Head of caudate nucleus (tissue), 42 donors: ENCODE results near the gene LY9.
A peak's percentile ranks its signal among the peaks of the same experiment; 100 is the strongest.

Experiments used
- DNase-seq, 42 donors: peaks; one replicate each; pipeline versions ENCODE4 v3.0.0 to v3.0.0-alpha.2; 2020 to 2021; ENCODE audit warnings: mixed read lengths in 7 of 42
- intact Hi-C: fragments of 100-400 bp; cut with DNase I; formaldehyde crosslinking; loops from one replicate; pipeline ENCODE4 v1.15.0; 2022

Gene LY9

GRCh38 chr1:160797271-160797709 lies 1.3 kb downstream of the LY9 start:
- intact Hi-C loops, result no loop called here
- no peak for DNase-seq

- DNase-seq, result no peak
- intact Hi-C loops, result no loop called here
Measured at GRCh38 chr1:160797861-160798273, 1.9 kb downstream of the LY9 start.

DNA sequence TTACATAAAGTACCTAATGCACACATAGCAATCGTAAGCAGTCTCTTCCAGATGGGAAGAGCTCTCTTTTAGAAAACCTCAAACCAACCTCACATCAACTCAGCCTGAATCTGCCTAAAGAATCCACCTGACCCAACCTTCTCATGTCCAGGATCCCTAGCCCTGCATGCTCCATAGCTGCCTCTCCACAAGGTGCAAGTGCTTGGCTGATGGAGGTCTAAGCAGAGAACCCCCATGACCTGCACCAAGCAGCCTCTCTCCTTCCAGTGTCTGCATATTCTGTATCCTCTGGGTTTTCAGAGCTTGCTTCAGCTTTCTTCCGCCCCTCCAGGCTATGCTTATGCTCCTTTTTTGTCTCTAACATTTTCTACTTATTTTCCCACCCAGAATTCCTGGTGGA lies 2.5 kb downstream of the LY9 start:
- DNase-seq, result no peak
- intact Hi-C loops, result no loop called here

DNA sequence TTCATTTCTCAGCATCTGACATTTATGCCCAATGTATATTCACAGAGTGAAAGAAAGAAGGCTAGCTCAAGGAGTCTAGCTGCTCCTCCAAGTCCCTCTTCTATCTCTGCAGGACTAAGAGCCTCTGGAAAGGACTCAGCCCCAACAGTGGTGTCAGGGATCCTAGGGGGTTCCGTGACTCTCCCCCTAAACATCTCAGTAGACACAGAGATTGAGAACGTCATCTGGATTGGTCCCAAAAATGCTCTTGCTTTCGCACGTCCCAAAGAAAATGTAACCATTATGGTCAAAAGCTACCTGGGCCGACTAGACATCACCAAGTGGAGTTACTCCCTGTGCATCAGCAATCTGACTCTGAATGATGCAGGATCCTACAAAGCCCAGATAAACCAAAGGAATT lies 3.7 kb downstream of the LY9 start:
- intact Hi-C loops, result no loop called here
- DNase-seq, result no peak

GRCh38 chr1:160800142-160800541 lies 4.2 kb downstream of the LY9 start:
- DNase-seq, result no peak
- intact Hi-C loops, result no loop called here

GRCh38 chr1:160800645-160801408 lies 4.9 kb downstream of the LY9 start:
- DNase-seq, result no peak

GRCh38 chr1:160801836-160802580 lies 6.0 kb downstream of the LY9 start:
- intact Hi-C loops, result no loop called here
- DNase-seq, result no peak

More at GRCh38 chr1:160800645-160801408, 4.9 kb downstream of the LY9 start:
- intact Hi-C loops, result no loop called here

DNA sequence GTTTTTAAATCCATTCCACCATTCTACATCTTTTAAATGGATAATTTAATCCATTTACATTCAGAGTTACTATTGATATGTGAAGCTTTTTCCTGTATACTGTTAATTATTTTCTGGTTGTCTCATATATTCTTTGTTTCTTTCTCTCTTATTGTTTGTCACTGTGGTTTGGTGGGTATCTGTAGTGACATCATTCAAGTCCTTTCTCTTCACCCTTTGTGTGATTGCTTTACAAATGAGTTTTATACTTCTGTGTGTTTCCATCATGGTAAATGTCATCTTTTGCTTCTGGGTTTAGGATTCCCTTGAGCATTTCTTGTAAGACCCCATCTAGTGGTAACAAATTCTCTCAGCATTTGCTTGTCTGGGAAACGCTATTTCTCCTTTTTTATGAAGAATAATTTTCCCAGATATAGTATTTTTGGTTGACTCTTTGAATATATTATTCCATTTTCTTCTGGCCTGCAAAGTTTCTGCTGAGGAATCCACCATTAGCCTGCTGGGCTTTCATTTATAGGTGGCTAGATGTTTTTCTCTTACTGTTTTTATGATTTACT lies 10.2 kb downstream of the LY9 start:
- intact Hi-C loops, result no loop called here
- no peak for DNase-seq

DNA sequence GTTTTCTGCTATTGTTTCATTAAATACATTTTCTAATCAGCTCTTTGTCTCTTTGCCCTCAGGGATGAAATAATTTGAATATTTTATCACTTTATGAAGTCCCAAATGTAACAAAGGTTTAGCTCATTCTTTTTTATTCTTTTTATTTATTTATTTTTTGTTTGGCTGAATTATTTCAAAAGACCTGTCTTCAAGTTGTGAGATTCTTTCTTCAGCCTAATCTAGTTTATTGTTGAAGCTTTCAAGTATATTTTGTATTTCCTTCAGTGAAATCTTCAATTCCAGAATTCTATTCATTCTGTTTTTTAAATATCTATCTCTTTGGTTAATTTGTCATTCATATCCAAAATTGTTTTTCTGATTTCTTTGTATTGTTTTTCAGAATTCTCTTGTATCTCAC lies 10.8 kb downstream of the LY9 start:
- intact Hi-C loops, result no loop called here

DNA sequence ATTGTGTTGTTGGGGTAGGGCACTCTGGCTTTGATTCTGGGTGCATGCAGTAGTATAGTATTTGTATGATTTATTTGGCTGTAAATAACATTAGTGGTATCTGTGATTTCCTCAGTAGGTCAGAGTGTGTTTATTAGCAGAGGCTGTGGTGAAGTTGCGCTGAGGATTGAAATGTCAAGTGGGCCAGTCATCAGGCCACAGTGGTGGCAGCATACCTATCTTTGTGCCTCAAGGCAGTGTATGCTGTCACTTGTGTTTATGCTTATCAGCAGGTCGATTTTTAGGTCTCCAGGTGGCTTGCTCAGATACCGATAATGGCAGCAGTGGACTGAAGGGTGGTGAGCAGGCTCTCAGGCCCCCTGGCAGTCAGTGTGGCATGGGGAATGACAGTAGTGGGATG lies 11.3 kb downstream of the LY9 start:
- intact Hi-C loops, result no loop called here
- no peak for DNase-seq

More for the DNA sequence above, 10.8 kb downstream of the LY9 start:
- DNase-seq, result no peak

DNA sequence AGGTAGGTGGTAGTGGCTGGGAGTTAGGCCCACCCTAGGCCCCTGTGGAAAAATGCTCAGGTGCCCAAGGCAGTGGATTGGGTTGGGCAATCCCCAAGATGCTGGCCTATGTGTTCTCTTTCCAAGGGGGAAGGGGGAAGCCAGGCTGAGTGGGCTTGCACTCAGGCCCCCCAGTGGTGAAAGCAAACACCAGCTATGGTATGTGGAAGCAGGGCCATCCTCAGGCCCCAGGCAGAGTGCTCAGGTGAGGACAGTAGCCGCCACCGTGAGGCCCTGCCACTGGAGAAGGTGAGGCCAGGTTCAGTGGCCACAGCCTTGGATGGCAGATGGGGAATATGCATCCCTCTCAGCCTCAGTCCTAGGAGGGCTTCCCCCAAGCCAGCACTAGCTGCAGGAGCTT lies 11.8 kb downstream of the LY9 start:
- intact Hi-C loops, result no loop called here
- no peak for DNase-seq

DNA sequence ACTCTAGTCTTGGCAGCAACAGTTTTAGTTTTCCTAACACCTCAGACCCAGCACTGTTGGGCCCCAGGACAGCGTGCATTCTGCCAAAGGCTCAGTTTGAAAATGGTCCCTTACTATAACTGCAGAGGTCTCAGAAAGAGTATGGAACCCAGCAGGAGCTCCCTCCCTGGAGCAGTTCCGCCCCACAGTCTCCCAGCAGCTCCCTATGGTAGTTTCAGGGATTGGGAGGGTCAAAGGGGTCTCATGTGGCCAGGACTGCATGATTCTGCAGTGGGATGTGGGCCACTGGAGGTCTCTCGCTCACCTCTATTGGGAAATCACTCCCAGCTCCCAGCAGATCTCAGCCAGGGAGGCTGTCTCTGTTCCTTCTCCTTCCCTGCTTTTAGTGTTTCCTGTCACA lies 12.3 kb downstream of the LY9 start:
- no peak for DNase-seq
- intact Hi-C loops, result no loop called here

DNA sequence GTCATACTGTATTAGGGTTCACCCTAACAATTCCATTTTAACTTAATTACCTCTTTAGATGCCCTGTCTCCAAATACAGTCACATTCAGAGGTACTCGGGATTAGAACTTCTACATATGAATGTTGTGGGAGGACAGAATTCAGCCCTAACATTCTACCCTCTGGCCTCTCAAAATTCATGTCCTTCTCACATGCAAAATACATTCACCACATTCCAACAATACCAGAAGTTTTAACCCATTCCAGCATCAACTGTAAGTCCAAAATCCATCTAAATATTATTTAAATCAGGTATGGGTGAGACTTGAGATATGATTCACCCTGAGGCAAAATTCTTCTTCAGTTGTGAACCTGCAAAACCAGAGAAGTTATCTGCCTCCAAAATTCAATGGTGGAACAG lies 14.5 kb downstream of the LY9 start:
- no peak for DNase-seq
- intact Hi-C loops, result no loop called here

- intact Hi-C loops, result no loop called here
Measured at GRCh38 chr1:160811147-160811546, 15.2 kb downstream of the LY9 start.

DNA sequence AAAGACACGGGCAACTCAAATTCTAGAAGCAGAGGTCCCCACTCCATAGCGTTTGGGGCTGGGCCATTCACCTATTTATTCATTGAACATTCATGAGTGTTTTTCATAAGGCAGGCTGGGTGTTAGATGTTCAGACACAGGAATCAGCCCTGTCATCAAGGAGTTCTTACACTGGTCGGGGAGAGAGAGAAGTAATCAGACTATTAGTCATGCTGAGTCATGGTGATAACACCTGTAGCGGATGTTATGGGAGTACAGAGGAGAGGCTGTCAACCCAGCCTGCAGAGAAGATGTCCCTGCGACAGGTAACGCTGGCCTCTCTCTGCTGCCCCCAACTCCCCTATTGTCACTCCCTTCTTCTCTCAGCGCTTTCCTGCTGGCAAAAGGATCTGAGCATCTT lies 17.2 kb downstream of the LY9 start:
- DNase-seq, result peak in 1 of 42 donors; percentile 5

More at GRCh38 chr1:160811147-160811546, 15.2 kb downstream of the LY9 start:
- no peak for DNase-seq

DNA sequence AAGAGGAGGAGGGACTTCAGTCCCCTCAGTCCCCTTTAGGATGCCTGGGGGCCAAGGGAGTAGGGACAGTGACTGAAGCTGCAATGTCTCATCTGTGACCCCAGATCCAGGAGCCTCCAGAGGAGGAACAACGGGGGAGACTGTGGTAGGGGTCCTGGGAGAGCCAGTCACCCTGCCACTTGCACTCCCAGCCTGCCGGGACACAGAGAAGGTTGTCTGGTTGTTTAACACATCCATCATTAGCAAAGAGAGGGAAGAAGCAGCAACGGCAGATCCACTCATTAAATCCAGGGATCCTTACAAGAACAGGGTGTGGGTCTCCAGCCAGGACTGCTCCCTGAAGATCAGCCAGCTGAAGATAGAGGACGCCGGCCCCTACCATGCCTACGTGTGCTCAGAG lies 18.3 kb downstream of the LY9 start:
- intact Hi-C loops, result no loop called here

More for the DNA sequence above, 17.2 kb downstream of the LY9 start:
- intact Hi-C loops, result no loop called here

GRCh38 chr1:160814856-160815255 lies 18.9 kb downstream of the LY9 start:
- intact Hi-C loops, result no loop called here
- DNase-seq, result no peak

More for the DNA sequence above, 18.3 kb downstream of the LY9 start:
- DNase-seq, result no peak

DNA sequence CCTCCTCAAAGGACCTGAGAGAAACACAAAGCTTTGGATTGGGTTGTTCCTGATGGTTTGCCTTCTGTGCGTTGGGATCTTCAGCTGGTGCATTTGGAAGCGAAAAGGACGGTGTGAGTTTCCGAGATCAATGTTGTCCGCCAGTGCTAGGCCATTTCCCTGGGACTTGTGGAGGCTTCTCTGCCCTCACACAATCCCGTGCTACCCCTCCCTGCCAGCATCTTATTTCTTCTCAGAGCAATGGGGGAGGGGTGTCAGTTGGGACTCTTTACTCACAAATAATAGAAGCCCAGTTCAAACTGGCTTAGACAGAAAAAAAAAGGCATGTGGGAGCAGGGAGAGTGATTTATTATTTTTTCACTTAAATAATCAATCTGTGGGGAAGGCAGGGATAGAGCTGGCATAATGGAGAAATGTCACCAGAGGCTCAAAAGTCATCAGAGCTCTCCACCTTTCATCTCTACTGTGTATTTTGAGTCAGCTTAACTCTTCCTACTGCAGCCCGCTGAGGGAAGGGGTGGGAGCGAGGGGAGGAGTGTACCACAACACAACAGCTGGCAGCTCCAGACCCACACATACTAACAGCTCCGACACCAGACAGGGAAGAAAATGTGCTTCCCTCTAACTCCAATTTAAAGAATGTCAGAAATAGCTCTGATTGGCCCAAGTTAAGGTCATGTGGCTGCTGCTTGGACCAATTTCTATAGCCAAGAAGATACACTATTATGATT lies 22.4 kb downstream of the LY9 start:
- no peak for DNase-seq
- intact Hi-C loops, result no loop called here

- intact Hi-C loops, result no loop called here
- DNase-seq, result no peak
Measured at GRCh38 chr1:160819186-160819585, 23.2 kb downstream of the LY9 start.

DNA sequence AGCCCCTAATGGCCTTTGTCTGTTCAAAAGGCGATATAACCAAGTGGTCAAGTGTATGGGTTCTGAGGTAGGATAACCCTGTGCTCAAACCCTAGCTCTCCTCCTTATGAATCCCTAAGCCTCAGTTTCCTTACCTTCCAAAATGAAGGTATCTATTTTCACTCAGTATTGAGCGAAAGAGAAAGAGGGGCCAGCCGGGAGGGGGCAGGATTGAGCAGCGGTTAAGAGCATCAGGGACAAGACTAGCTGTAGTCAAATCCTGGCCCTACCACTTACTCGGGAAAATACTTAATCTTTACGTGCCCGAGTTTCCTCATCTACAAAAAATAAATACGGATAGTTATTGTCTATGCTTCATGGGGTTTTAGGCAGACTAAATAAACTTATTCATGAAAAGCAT lies 25.7 kb downstream of the LY9 start:
- intact Hi-C loops, result no loop called here
- DNase-seq, result no peak
